ENCODE results near the gene ZNF688. TPM values are rescaled to one million over a fixed set of nuclear protein-coding genes. Genes with fewer than 3 reads are reported as not detected.
A peak's percentile ranks its signal among the peaks of the same experiment; 100 is the strongest.

Gene ZNF688
- total RNA-seq, 2 donors from 2014 or later = 11.4 to 14.0 TPM

GRCh38 chr16:30570636-30571444 is 674 bp downstream of the ZNF688 start:
- Mint-ChIP-seq H3K4me1 (peaks cover 41% of the 10 kb centered on the region), H3K4me3 (peak overlapping the region; percentile 93), H3K27me3 (no peaks in the 10 kb centered on the region), H3K36me3 (ENCODE audit: low read depth) (no peaks in the 10 kb centered on the region), H3K27ac (peak overlapping the region; percentile 94)
- no peaks in the 10 kb centered on the region for H3K9me3 ChIP-seq (ENCODE audit: control insufficient read depth, low read length, poor library complexity, severe bottlenecking)
- no peak for ATAC-seq
- no peak for DNase-seq

- H3K4me1 Mint-ChIP-seq = peaks cover 41% of the 10 kb centered on the region
- ATAC-seq (no peak), DNase-seq (no peak)
- H3K27me3 Mint-ChIP-seq = no peaks in the 10 kb centered on the region
- H3K36me3 Mint-ChIP-seq (ENCODE audit: low read depth) = no peaks in the 10 kb centered on the region
- peak overlapping the region; percentile 96 for H3K27ac Mint-ChIP-seq
- no peaks in the 10 kb centered on the region for H3K9me3 ChIP-seq (ENCODE audit: control insufficient read depth, low read length, poor library complexity, severe bottlenecking)
- H3K4me3 Mint-ChIP-seq = peak overlapping the region; percentile 93
Observed at GRCh38 chr16:30569746-30570635, 1.5 kb downstream of the ZNF688 start.

GRCh38 chr16:30569281-30569680 is 2.2 kb downstream of the ZNF688 start:
- Mint-ChIP-seq H3K36me3 (ENCODE audit: low read depth) (no peaks in the 10 kb centered on the region), H3K4me1 (peaks cover 39% of the 10 kb centered on the region), H3K27ac (peak overlapping the region; percentile 96), H3K4me3 (peak overlapping the region; percentile 1), H3K27me3 (no peaks in the 10 kb centered on the region)
- ATAC-seq (no peak), DNase-seq (no peak)
- H3K9me3 ChIP-seq (ENCODE audit: control insufficient read depth, low read length, poor library complexity, severe bottlenecking) = no peaks in the 10 kb centered on the region

GRCh38 chr16:30567991-30568638 is 3.4 kb downstream of the ZNF688 start:
- H3K9me3 ChIP-seq (ENCODE audit: control insufficient read depth, low read length, poor library complexity, severe bottlenecking) = no peaks in the 10 kb centered on the region
- peak overlapping the region; percentile 84 for H3K4me3 Mint-ChIP-seq
- H3K36me3 Mint-ChIP-seq (ENCODE audit: low read depth) = no peaks in the 10 kb centered on the region
- peak; percentile 51 for ATAC-seq
- DNase-seq = no peak
- H3K27me3 Mint-ChIP-seq = no peaks in the 10 kb centered on the region
- H3K4me1 Mint-ChIP-seq = peaks cover 35% of the 10 kb centered on the region
- H3K27ac Mint-ChIP-seq = peak overlapping the region; percentile 96

GRCh38 chr16:30567160-30567990 is 4.1 kb downstream of the ZNF688 start:
- Mint-ChIP-seq H3K27me3 (no peaks in the 10 kb centered on the region), H3K27ac (peak overlapping the region; percentile 96), H3K36me3 (ENCODE audit: low read depth) (no peaks in the 10 kb centered on the region), H3K4me1 (peaks cover 35% of the 10 kb centered on the region), H3K4me3 (peak overlapping the region; percentile 63)
- peak; percentile 31 to 66 (median 40) for DNase-seq
- H3K9me3 ChIP-seq (ENCODE audit: control insufficient read depth, low read length, poor library complexity, severe bottlenecking) = no peaks in the 10 kb centered on the region
- peak; percentile 55 for ATAC-seq

GRCh38 chr16:30566531-30566930 is 5.0 kb downstream of the ZNF688 start:
- peaks cover 30% of the 10 kb centered on the region for H3K4me1 Mint-ChIP-seq
- H3K4me3 Mint-ChIP-seq = peak overlapping the region; percentile 25
- H3K36me3 Mint-ChIP-seq (ENCODE audit: low read depth) = no peaks in the 10 kb centered on the region
- H3K27me3 Mint-ChIP-seq = no peaks in the 10 kb centered on the region
- no peak for DNase-seq
- ATAC-seq = no peak
- peak overlapping the region; percentile 96 for H3K27ac Mint-ChIP-seq
- H3K9me3 ChIP-seq (ENCODE audit: control insufficient read depth, low read length, poor library complexity, severe bottlenecking) = no peaks in the 10 kb centered on the region

GRCh38 chr16:30565984-30566383 is 5.5 kb downstream of the ZNF688 start:
- no peaks in the 10 kb centered on the region for H3K27me3 Mint-ChIP-seq
- H3K9me3 ChIP-seq (ENCODE audit: control insufficient read depth, low read length, poor library complexity, severe bottlenecking) = no peaks in the 10 kb centered on the region
- ATAC-seq (no peak), DNase-seq (no peak)
- H3K4me3 Mint-ChIP-seq = peak overlapping the region; percentile 25
- peaks cover 32% of the 10 kb centered on the region for H3K4me1 Mint-ChIP-seq
- peak overlapping the region; percentile 96 for H3K27ac Mint-ChIP-seq
- no peaks in the 10 kb centered on the region for H3K36me3 Mint-ChIP-seq (ENCODE audit: low read depth)

- no peaks in the 10 kb centered on the region for H3K9me3 ChIP-seq (ENCODE audit: control insufficient read depth, low read length, poor library complexity, severe bottlenecking)
- no peak overlapping the region for H3K27ac Mint-ChIP-seq
- ATAC-seq (no peak), DNase-seq (no peak)
- H3K4me1 Mint-ChIP-seq = peaks cover 32% of the 10 kb centered on the region
- H3K36me3 Mint-ChIP-seq (ENCODE audit: low read depth) = no peaks in the 10 kb centered on the region
- no peak overlapping the region for H3K4me3 Mint-ChIP-seq
- no peaks in the 10 kb centered on the region for H3K27me3 Mint-ChIP-seq
Observed at GRCh38 chr16:30565526-30565925, 6.0 kb downstream of the ZNF688 start.

- H3K27ac Mint-ChIP-seq = peak overlapping the region; percentile 96
- peak overlapping the region; percentile 87 for H3K4me3 Mint-ChIP-seq
- H3K9me3 ChIP-seq (ENCODE audit: control insufficient read depth, low read length, poor library complexity, severe bottlenecking) = no peaks in the 10 kb centered on the region
- no peak for ATAC-seq
- H3K4me1 Mint-ChIP-seq = peaks cover 22% of the 10 kb centered on the region
- H3K36me3 Mint-ChIP-seq (ENCODE audit: low read depth) = no peaks in the 10 kb centered on the region
- H3K27me3 Mint-ChIP-seq = no peaks in the 10 kb centered on the region
- no peak for DNase-seq
Observed at GRCh38 chr16:30562021-30562420, 9.5 kb downstream of the ZNF688 start.

GRCh38 chr16:30561089-30561816 is 10.3 kb downstream of the ZNF688 start:
- no peak for ATAC-seq
- peak overlapping the region; percentile 87 for H3K4me3 Mint-ChIP-seq

GRCh38 chr16:30559690-30560089 is 11.8 kb downstream of the ZNF688 start:
- H3K4me3 Mint-ChIP-seq = peak overlapping the region; percentile 59
- ATAC-seq (no peak), DNase-seq (no peak)

More at GRCh38 chr16:30561089-30561816, 10.3 kb downstream of the ZNF688 start:
- peak overlapping the region; percentile 96 for H3K27ac Mint-ChIP-seq
- H3K27me3 Mint-ChIP-seq = no peaks in the 10 kb centered on the region
- no peak for DNase-seq
- no peaks in the 10 kb centered on the region for H3K9me3 ChIP-seq (ENCODE audit: control insufficient read depth, low read length, poor library complexity, severe bottlenecking)
- peaks cover 17% of the 10 kb centered on the region for H3K4me1 Mint-ChIP-seq
- H3K36me3 Mint-ChIP-seq (ENCODE audit: low read depth) = no peaks in the 10 kb centered on the region

More at GRCh38 chr16:30559690-30560089, 11.8 kb downstream of the ZNF688 start:
- Mint-ChIP-seq H3K27me3 (no peaks in the 10 kb centered on the region), H3K36me3 (ENCODE audit: low read depth) (no peaks in the 10 kb centered on the region), H3K4me1 (peaks cover 19% of the 10 kb centered on the region), H3K27ac (peak overlapping the region; percentile 1)
- H3K9me3 ChIP-seq (ENCODE audit: control insufficient read depth, low read length, poor library complexity, severe bottlenecking) = no peaks in the 10 kb centered on the region
